Measurements from ENCODE around the gene SPDL1.

Gene SPDL1

GRCh38 chr5:169628892-169629291, 45.3 kb downstream of the SPDL1 start:
- Mint-ChIP-seq H3K9me3 (no peaks in the 10 kb centered on the region), H3K27ac (no peak overlapping the region), H3K4me1 (ENCODE audit: low read depth) (peaks cover 11% of the 10 kb centered on the region), H3K36me3 (ENCODE audit: low read depth) (no peaks in the 10 kb centered on the region), H3K4me3 (no peak overlapping the region), H3K27me3 (ENCODE audit: low read depth) (peaks cover 16% of the 10 kb centered on the region)
- DNase-seq (ENCODE audit: low spot score): no peak

- Mint-ChIP-seq H3K36me3 (ENCODE audit: low read depth) (no peaks in the 10 kb centered on the region), H3K4me1 (ENCODE audit: low read depth) (peaks cover 7% of the 10 kb centered on the region), H3K27me3 (ENCODE audit: low read depth) (peaks cover 8% of the 10 kb centered on the region), H3K27ac (peak overlapping the region; percentile 9), H3K9me3 (peaks cover 5% of the 10 kb centered on the region), H3K4me3 (no peak overlapping the region)
- DNase-seq (ENCODE audit: low spot score): no peak
Observed at GRCh38 chr5:169629847-169630548, 46.4 kb downstream of the SPDL1 start.

- Mint-ChIP-seq H3K9me3 (peaks cover 5% of the 10 kb centered on the region), H3K4me3 (no peak overlapping the region), H3K27me3 (ENCODE audit: low read depth) (peaks cover 3% of the 10 kb centered on the region), H3K36me3 (ENCODE audit: low read depth) (no peaks in the 10 kb centered on the region), H3K27ac (no peak overlapping the region), H3K4me1 (ENCODE audit: low read depth) (peaks cover 12% of the 10 kb centered on the region)
- DNase-seq (ENCODE audit: low spot score): no peak
Observed at GRCh38 chr5:169631360-169631759, 47.8 kb downstream of the SPDL1 start.

GRCh38 chr5:169632946-169633345, 49.4 kb downstream of the SPDL1 start:
- H3K36me3 Mint-ChIP-seq (ENCODE audit: low read depth): peaks cover 3% of the 10 kb centered on the region
- H3K4me3 Mint-ChIP-seq: no peak overlapping the region
- peaks cover 3% of the 10 kb centered on the region for H3K27me3 Mint-ChIP-seq (ENCODE audit: low read depth)
- peaks cover 17% of the 10 kb centered on the region for H3K4me1 Mint-ChIP-seq (ENCODE audit: low read depth)
- H3K27ac Mint-ChIP-seq: no peak overlapping the region
- no peak for DNase-seq (ENCODE audit: low spot score)
- peaks cover 6% of the 10 kb centered on the region for H3K9me3 Mint-ChIP-seq

GRCh38 chr5:169634606-169635005, 51.0 kb downstream of the SPDL1 start:
- DNase-seq (ENCODE audit: low spot score): no peak
- no peak overlapping the region for H3K4me3 Mint-ChIP-seq
- H3K9me3 Mint-ChIP-seq: peaks cover 18% of the 10 kb centered on the region
- peaks cover 3% of the 10 kb centered on the region for H3K27me3 Mint-ChIP-seq (ENCODE audit: low read depth)
- H3K27ac Mint-ChIP-seq: no peak overlapping the region
- peaks cover 19% of the 10 kb centered on the region for H3K36me3 Mint-ChIP-seq (ENCODE audit: low read depth)
- peaks cover 32% of the 10 kb centered on the region for H3K4me1 Mint-ChIP-seq (ENCODE audit: low read depth)

GRCh38 chr5:169635936-169636335, 52.4 kb downstream of the SPDL1 start:
- peaks cover 37% of the 10 kb centered on the region for H3K4me1 Mint-ChIP-seq (ENCODE audit: low read depth)
- H3K36me3 Mint-ChIP-seq (ENCODE audit: low read depth): peaks cover 32% of the 10 kb centered on the region
- H3K27ac Mint-ChIP-seq: peak overlapping the region; percentile 58
- H3K27me3 Mint-ChIP-seq (ENCODE audit: low read depth): peaks cover 3% of the 10 kb centered on the region
- DNase-seq (ENCODE audit: low spot score): no peak
- peak overlapping the region; percentile 91 for H3K4me3 Mint-ChIP-seq
- peaks cover 25% of the 10 kb centered on the region for H3K9me3 Mint-ChIP-seq

GRCh38 chr5:169636477-169637084, 53.0 kb downstream of the SPDL1 start:
- peaks cover 37% of the 10 kb centered on the region for H3K36me3 Mint-ChIP-seq (ENCODE audit: low read depth)
- peak overlapping the region; percentile 92 for H3K27ac Mint-ChIP-seq
- H3K27me3 Mint-ChIP-seq (ENCODE audit: low read depth): peaks cover 3% of the 10 kb centered on the region
- peak overlapping the region; percentile 91 for H3K4me3 Mint-ChIP-seq
- H3K4me1 Mint-ChIP-seq (ENCODE audit: low read depth): peaks cover 43% of the 10 kb centered on the region
- H3K9me3 Mint-ChIP-seq: peaks cover 25% of the 10 kb centered on the region
- DNase-seq (ENCODE audit: low spot score): no peak

- Mint-ChIP-seq H3K9me3 (peaks cover 25% of the 10 kb centered on the region), H3K4me3 (peak within 1 kb of the TSS; percentile 93), H3K4me1 (ENCODE audit: low read depth) (peaks cover 48% of the 10 kb centered on the region), H3K27me3 (ENCODE audit: low read depth) (peaks cover 3% of the 10 kb centered on the region), H3K36me3 (ENCODE audit: low read depth) (peaks cover 41% of the 10 kb centered on the region), H3K27ac (peak within 1 kb of the TSS; percentile 92)
- peak; percentile 59 for DNase-seq (ENCODE audit: low spot score)
Observed at GRCh38 chr5:169637085-169637548, 53.5 kb downstream of the SPDL1 start, which contains the start of gene DOCK2. Gene DOCK2, plus strand, starts transcription at chr5:169637275. Its CDS starts 52 bp downstream, at chr5:169637327.

- peaks cover 25% of the 10 kb centered on the region for H3K9me3 Mint-ChIP-seq
- peak overlapping the region; percentile 92 for H3K27ac Mint-ChIP-seq
- peak; percentile 70 for DNase-seq (ENCODE audit: low spot score)
- peaks cover 3% of the 10 kb centered on the region for H3K27me3 Mint-ChIP-seq (ENCODE audit: low read depth)
- peaks cover 50% of the 10 kb centered on the region for H3K4me1 Mint-ChIP-seq (ENCODE audit: low read depth)
- peak overlapping the region; percentile 93 for H3K4me3 Mint-ChIP-seq
- peaks cover 41% of the 10 kb centered on the region for H3K36me3 Mint-ChIP-seq (ENCODE audit: low read depth)
Observed at GRCh38 chr5:169637549-169638121, 54.1 kb downstream of the SPDL1 start.

- peaks cover 55% of the 10 kb centered on the region for H3K36me3 Mint-ChIP-seq (ENCODE audit: low read depth)
- H3K27ac Mint-ChIP-seq: no peak overlapping the region
- no peak overlapping the region for H3K4me3 Mint-ChIP-seq
- no peak for DNase-seq (ENCODE audit: low spot score)
- H3K27me3 Mint-ChIP-seq (ENCODE audit: low read depth): no peaks in the 10 kb centered on the region
- peaks cover 20% of the 10 kb centered on the region for H3K9me3 Mint-ChIP-seq
- peaks cover 69% of the 10 kb centered on the region for H3K4me1 Mint-ChIP-seq (ENCODE audit: low read depth)
Observed at GRCh38 chr5:169641253-169641652, 57.7 kb downstream of the SPDL1 start.

GRCh38 chr5:169646856-169647255, 63.3 kb downstream of the SPDL1 start:
- Mint-ChIP-seq H3K36me3 (ENCODE audit: low read depth) (peaks cover 45% of the 10 kb centered on the region), H3K9me3 (no peaks in the 10 kb centered on the region), H3K4me3 (peak overlapping the region; percentile 16), H3K27ac (peak overlapping the region; percentile 38), H3K4me1 (ENCODE audit: low read depth) (peaks cover 78% of the 10 kb centered on the region), H3K27me3 (ENCODE audit: low read depth) (no peaks in the 10 kb centered on the region)
- DNase-seq (ENCODE audit: low spot score): no peak

GRCh38 chr5:169647566-169647965, 64.0 kb downstream of the SPDL1 start:
- DNase-seq (ENCODE audit: low spot score): no peak
- Mint-ChIP-seq H3K4me1 (ENCODE audit: low read depth) (peaks cover 81% of the 10 kb centered on the region), H3K27ac (peak overlapping the region; percentile 78), H3K36me3 (ENCODE audit: low read depth) (peaks cover 50% of the 10 kb centered on the region), H3K9me3 (no peaks in the 10 kb centered on the region), H3K27me3 (ENCODE audit: low read depth) (no peaks in the 10 kb centered on the region), H3K4me3 (peak overlapping the region; percentile 86)

- Mint-ChIP-seq H3K9me3 (no peaks in the 10 kb centered on the region), H3K27ac (peak overlapping the region; percentile 87), H3K36me3 (ENCODE audit: low read depth) (peaks cover 47% of the 10 kb centered on the region), H3K27me3 (ENCODE audit: low read depth) (no peaks in the 10 kb centered on the region), H3K4me3 (peak overlapping the region; percentile 86), H3K4me1 (ENCODE audit: low read depth) (peaks cover 89% of the 10 kb centered on the region)
- no peak for DNase-seq (ENCODE audit: low spot score)
Observed at GRCh38 chr5:169648725-169649310, 65.2 kb downstream of the SPDL1 start.

- Mint-ChIP-seq H3K27ac (peak overlapping the region; percentile 87), H3K36me3 (ENCODE audit: low read depth) (peaks cover 47% of the 10 kb centered on the region), H3K27me3 (ENCODE audit: low read depth) (no peaks in the 10 kb centered on the region), H3K9me3 (no peaks in the 10 kb centered on the region), H3K4me1 (ENCODE audit: low read depth) (peaks cover 88% of the 10 kb centered on the region), H3K4me3 (peak overlapping the region; percentile 86)
- peak; percentile 56 for DNase-seq (ENCODE audit: low spot score)
Observed at GRCh38 chr5:169649486-169649885, 65.9 kb downstream of the SPDL1 start.

Measured in T-helper 2 cell treated with Interferon-gamma antibody and Interleukin-4, amounts not matched to agents 5 μg/mL and 100 μg/mL, for 36 hours (primary cell).